Mucosa of rectum (tissue), 2 donors: ENCODE data around the gene TVP23B.
"Not testable (repeated sequence)": the region's sequence is repeated elsewhere in the genome, so short reads cannot be mapped to it uniquely, and the experiment has no call there.

Experiments
- H3K27ac ChIP-seq, 2 donors: one replicate each; pipeline ENCODE4 v1.7.0; 2013; ENCODE audit warnings: inconsistent platforms in 2 of 2, low read depth in 2 of 2, low read length in 2 of 2
- H3K27me3 ChIP-seq, 2 donors: one replicate each; pipeline ENCODE4 v1.7.0; 2013; ENCODE audit warnings: low read length in 2 of 2; ENCODE audit not compliant: control insufficient read depth in 2 of 2, insufficient read depth in 2 of 2
- H3K36me3 ChIP-seq, 2 donors: one replicate each; pipeline ENCODE4 v1.7.0; 2013; ENCODE audit warnings: low read length in 2 of 2; ENCODE audit not compliant: control insufficient read depth in 2 of 2, insufficient read depth in 2 of 2
- H3K4me1 ChIP-seq, 2 donors: one replicate each; pipeline ENCODE4 v1.7.0; 2013; ENCODE audit warnings: low read length in 2 of 2, mild to moderate bottlenecking in 1 of 2; ENCODE audit not compliant: control insufficient read depth in 2 of 2, insufficient read depth in 2 of 2
- H3K4me3 ChIP-seq, 2 donors: one replicate each; pipeline ENCODE4 v1.7.0; 2013; ENCODE audit warnings: low read length in 2 of 2
- H3K9ac ChIP-seq, 2 donors: one replicate each; pipeline ENCODE4 v1.7.0; 2013; ENCODE audit warnings: low read length in 2 of 2, low read depth in 1 of 2, mild to moderate bottlenecking in 1 of 2
- H3K9me3 ChIP-seq, 2 donors: one replicate each; pipeline ENCODE4 v1.7.0; 2013; ENCODE audit warnings: low read length in 2 of 2; ENCODE audit not compliant: control insufficient read depth in 2 of 2
- donor health status: healthy.
- donor health status: Normal muscosa, but diverticular disease.

Gene TVP23B

DNA sequence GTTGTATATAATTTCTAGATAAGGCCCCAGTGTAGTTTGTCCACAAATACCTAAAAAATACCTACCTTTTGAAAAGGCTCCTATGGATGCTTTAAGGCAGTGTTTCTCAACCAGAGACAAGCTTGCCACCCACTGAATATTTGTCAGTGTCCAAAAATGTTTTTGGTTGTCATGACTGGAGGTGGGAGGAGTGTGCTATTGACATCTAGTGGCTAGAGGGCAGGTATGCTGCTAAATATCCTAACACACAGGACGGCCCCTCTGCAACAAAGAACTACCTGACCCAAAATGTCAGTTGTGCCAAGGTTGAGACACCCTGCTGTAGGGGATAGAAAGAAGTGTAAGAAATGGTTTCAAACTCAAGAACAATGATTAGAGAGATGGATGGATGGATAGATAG is 10.4 kb downstream of the TVP23B start:
- H3K27ac ChIP-seq, H3K27me3 ChIP-seq, H3K4me3 ChIP-seq, H3K9ac ChIP-seq, H3K9me3 ChIP-seq, H3K4me1 ChIP-seq, H3K36me3 ChIP-seq: not testable (repeated sequence)

DNA sequence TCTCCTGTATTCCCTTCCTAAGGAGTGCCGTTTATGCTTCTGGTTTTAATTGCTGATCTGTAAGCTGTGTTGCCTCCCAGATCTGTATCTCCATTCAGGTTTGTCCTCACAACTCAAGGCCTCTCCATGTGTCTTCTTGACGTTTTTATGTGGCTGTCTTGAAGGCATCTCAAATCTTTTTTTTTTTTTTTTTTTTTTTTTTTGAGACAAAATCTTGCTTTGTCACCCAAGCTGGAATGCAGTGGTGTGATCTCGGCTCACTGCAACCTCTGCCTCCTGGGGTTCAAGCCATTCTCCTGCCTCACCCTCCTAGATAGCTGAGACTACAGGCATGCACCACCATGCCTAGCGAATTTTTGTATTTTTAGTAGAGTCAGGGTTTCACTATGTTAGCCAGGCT is 13.9 kb downstream of the TVP23B start:
- H3K27ac ChIP-seq, H3K9me3 ChIP-seq, H3K4me1 ChIP-seq, H3K4me3 ChIP-seq, H3K9ac ChIP-seq, H3K27me3 ChIP-seq: not testable (repeated sequence)
- peaks cover 5 to 13% of the 10 kb centered on the region in 2 donors for H3K36me3 ChIP-seq

DNA sequence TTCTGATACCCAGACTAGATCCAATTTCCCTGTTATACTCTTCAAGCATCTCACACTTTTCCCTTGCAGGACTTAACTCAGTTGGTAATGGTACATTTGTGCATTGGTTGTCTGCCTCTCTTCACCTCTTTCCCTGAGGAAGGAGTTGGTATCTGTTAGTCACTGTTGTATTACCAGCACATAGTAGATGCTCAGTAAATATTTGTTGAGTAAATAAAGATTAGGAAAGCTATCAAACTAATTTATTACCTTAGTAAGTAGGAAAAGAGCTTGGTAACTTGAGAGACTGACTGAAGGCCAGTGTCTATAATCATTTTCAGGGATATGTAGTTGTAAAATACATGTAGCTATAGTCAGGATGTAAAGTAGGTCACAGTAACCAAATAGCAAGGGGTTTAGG is 15.9 kb downstream of the TVP23B start:
- H3K27ac ChIP-seq, H3K9ac ChIP-seq, H3K4me1 ChIP-seq, H3K9me3 ChIP-seq, H3K4me3 ChIP-seq, H3K27me3 ChIP-seq: not testable (repeated sequence)
- peaks cover 5 to 16% of the 10 kb centered on the region in 2 donors for H3K36me3 ChIP-seq

- H3K36me3 ChIP-seq: peaks cover 5 to 12% of the 10 kb centered on the region in 2 donors
- not testable (repeated sequence) for H3K4me1 ChIP-seq, H3K27ac ChIP-seq, H3K9me3 ChIP-seq, H3K27me3 ChIP-seq, H3K9ac ChIP-seq, H3K4me3 ChIP-seq
Observed at GRCh38 chr17:18803458-18804245, 22.7 kb downstream of the TVP23B start.

GRCh38 chr17:18815924-18816323 is 34.9 kb downstream of the TVP23B start:
- H3K4me3 ChIP-seq, H3K9me3 ChIP-seq, H3K27ac ChIP-seq, H3K27me3 ChIP-seq, H3K36me3 ChIP-seq, H3K9ac ChIP-seq, H3K4me1 ChIP-seq: not testable (repeated sequence)

DNA sequence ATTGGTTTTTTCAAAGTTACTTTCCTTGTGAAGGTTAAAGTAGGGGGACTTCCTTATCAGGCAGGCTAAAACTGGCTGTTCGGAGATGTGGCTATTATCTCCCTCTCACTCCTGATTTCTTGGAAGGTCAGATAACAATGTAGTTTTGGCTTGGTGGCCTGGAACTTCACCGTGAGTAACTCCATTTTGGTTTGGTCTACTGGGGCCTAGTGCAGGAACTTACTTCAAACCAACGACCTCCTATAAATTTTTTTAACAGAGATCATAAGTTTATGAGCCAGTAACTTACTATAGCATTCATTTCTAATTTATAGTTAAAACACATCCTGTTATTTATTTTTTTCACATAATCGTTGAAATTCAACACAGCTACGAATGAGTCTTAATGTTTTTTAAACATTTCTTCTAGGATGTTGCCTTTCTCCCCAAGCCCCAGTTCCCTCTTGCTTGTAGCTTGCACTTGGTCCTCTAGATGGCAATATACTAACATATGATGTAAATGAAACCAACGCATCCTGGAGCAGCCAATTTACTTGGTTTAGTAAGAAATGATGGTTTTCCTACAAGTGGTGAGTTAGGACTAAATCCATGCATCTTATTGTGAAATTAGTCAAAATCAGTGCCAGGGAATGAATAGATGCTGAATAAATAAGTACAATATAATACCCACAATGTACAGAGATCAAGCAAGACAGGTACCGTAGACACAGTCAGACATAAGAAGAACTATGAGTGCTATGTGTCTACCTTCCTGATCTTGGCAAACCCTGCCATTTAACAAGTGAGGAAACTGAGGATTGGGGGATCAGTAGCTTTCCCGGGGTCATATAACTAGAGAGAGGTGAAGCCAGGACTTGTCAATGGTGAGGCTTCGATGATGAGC is 35.7 kb downstream of the TVP23B start:
- H3K9me3 ChIP-seq, H3K36me3 ChIP-seq, H3K4me3 ChIP-seq, H3K9ac ChIP-seq, H3K27ac ChIP-seq, H3K4me1 ChIP-seq, H3K27me3 ChIP-seq: not testable (repeated sequence)

- H3K4me1 ChIP-seq, H3K9ac ChIP-seq, H3K36me3 ChIP-seq, H3K9me3 ChIP-seq, H3K4me3 ChIP-seq, H3K27me3 ChIP-seq, H3K27ac ChIP-seq: not testable (repeated sequence)
Observed at GRCh38 chr17:18821430-18821829, 40.4 kb downstream of the TVP23B start.

DNA sequence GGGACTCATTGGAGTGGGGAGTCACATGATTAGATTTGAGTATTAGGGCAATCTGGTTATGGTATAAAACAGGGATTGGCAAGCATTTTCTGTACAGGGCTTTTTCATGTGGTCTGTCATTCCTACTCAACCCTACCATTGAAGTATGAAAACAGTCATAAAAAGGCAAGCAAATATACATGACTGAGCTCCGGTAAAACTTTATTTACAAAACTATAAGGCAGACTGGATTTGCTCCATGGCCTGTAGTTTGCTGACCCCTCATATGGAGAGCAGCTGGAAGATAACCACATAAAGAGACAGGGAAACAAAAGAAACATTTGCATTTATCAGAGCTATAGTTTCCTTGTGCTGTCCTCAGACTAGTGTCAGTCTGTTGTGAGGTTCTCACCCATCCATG is 46.6 kb downstream of the TVP23B start:
- not testable (repeated sequence) for H3K4me1 ChIP-seq, H3K4me3 ChIP-seq, H3K36me3 ChIP-seq, H3K9ac ChIP-seq, H3K9me3 ChIP-seq, H3K27ac ChIP-seq, H3K27me3 ChIP-seq

DNA sequence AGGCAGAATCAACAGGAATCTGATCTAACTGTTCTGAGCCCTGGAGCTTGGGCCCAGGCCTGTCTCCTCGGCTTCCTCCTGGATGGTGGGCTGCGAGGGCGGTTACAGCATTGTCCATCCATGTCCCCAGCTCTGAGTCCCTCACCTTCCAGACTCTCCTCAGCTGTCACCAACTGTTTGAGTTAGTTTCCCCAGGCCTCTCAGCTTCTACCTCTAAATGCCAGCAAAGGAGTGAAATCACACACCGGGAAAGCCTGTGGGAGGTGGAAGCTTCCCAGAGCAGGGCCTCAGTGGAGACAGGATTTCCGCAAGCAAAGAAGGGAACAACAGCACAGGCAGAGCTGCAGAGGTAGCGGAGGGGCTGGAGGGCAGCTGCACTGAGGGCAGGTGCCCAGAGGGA is 67.5 kb downstream of the TVP23B start:
- Histone ChIP-seq H3K9ac (no peak overlapping the region), H3K27ac (no peak overlapping the region), H3K27me3 (no peaks in the 10 kb centered on the region), H3K4me1 (no peaks in the 10 kb centered on the region), H3K9me3 (no peaks in the 10 kb centered on the region), H3K36me3 (no peaks in the 10 kb centered on the region), H3K4me3 (no peak overlapping the region)

DNA sequence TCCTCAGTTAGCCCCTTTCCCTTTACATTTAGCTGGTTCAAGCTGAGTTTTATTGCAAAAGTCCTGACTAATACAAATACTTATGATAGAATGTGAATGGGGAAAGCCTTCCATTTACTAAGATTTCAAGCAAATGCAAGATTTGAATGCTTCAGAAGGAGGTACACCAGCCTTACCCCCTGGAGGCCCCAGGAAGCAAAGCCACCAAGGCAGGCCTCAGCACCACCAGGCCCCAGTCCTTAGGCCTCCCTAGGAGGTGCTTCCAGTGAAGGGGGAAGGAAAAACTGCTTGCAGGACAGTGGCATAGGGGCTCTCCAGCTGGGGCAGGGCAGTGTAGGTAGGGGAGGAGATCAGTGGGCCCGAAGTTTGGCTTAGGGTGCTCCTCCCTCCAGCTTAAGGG is 69.7 kb downstream of the TVP23B start:
- Histone ChIP-seq H3K4me1 (peaks cover 0 to 3% of the 10 kb centered on the region in 2 donors), H3K36me3 (no peaks in the 10 kb centered on the region), H3K9ac (no peak overlapping the region), H3K27ac (no peak overlapping the region), H3K4me3 (no peak overlapping the region), H3K9me3 (no peaks in the 10 kb centered on the region), H3K27me3 (no peaks in the 10 kb centered on the region)
